ENCODE data around the gene SQOR. TPM values are rescaled to one million over a fixed set of nuclear protein-coding genes. Genes with fewer than 3 reads are reported as not detected.

SQOR gene
- total RNA-seq, 6 experiments from 2014 or later = 34.2 to 77.7 (median 49.1) TPM

- ATAC-seq = no peak
- intact Hi-C loops (cut with DNase I) = loop anchor here (5.0 to 10.0 kb wide), 2 partner anchors 154 to 157 kb away; no protein-coding TSS in a partner anchor
Observed at GRCh38 chr15:45618813-45619212, 16.0 kb upstream of the SQOR start.

GRCh38 chr15:45628136-45628535 lies 6.7 kb upstream of the SQOR start:
- DNase-seq (no peak), ATAC-seq (no peak)
- Histone ChIP-seq H3K27ac (no peak overlapping the region), H3K4me1 (no peaks in the 10 kb centered on the region), H3K9me3 (no peaks in the 10 kb centered on the region), H3K36me3 (no peaks in the 10 kb centered on the region), H3K4me3 (no peak overlapping the region), H3K27me3 (no peaks in the 10 kb centered on the region)
- intact Hi-C loops (cut with DNase I) = no loop called here
- TF ChIP-seq CTCF (IDR thresholded peaks at IDR 0.05) (no peak), POLR2A (IDR thresholded peaks at IDR 0.05) (no peak)
- 90% methylated on average over 5 of the region's 7 CpGs for WGBS (ENCODE audit: insufficient coverage, low coverage, low lambda C conversion rate, missing lambda C conversion rate)

More at GRCh38 chr15:45618813-45619212, 16.0 kb upstream of the SQOR start:
- no peak for DNase-seq
- TF ChIP-seq POLR2A (IDR thresholded peaks at IDR 0.05) (no peak), CTCF (IDR thresholded peaks at IDR 0.05) (no peak)
- Histone ChIP-seq H3K4me1 (no peaks in the 10 kb centered on the region), H3K27ac (no peak overlapping the region), H3K4me3 (no peak overlapping the region), H3K36me3 (no peaks in the 10 kb centered on the region), H3K27me3 (no peaks in the 10 kb centered on the region), H3K9me3 (no peaks in the 10 kb centered on the region)
- 73% methylated on average over 4 of the region's 5 CpGs for WGBS (ENCODE audit: insufficient coverage, low coverage, low lambda C conversion rate, missing lambda C conversion rate)

GRCh38 chr15:45630917-45631691 lies 3.7 kb upstream of the SQOR start:
- Histone ChIP-seq H3K36me3 (no peaks in the 10 kb centered on the region), H3K9me3 (no peaks in the 10 kb centered on the region), H3K27ac (no peak overlapping the region), H3K27me3 (no peaks in the 10 kb centered on the region), H3K4me3 (no peak overlapping the region), H3K4me1 (peaks cover 0 to 10% (median 0%) of the 10 kb centered on the region in 4 donors)
- TF ChIP-seq CTCF (IDR thresholded peaks at IDR 0.05) (no peak), POLR2A (IDR thresholded peaks at IDR 0.05) (no peak)
- no peak for DNase-seq
- 67% methylated on average over 6 of the region's 7 CpGs for WGBS (ENCODE audit: insufficient coverage, low coverage, low lambda C conversion rate, missing lambda C conversion rate)
- no peak for ATAC-seq
- intact Hi-C loops (cut with DNase I) = no loop called here

GRCh38 chr15:45631776-45632175 lies 3.1 kb upstream of the SQOR start:
- H3K27me3 ChIP-seq = no peaks in the 10 kb centered on the region
- H3K4me3 ChIP-seq = no peak overlapping the region
- intact Hi-C loops (cut with DNase I) = no loop called here
- TF ChIP-seq CTCF (IDR thresholded peaks at IDR 0.05) = no peak
- TF ChIP-seq POLR2A (IDR thresholded peaks at IDR 0.05) = no peak
- DNase-seq = no peak
- H3K4me1 ChIP-seq = peaks cover 0 to 17% (median 2%) of the 10 kb centered on the region in 4 donors
- ATAC-seq = no peak
- no peak overlapping the region for H3K27ac ChIP-seq
- H3K9me3 ChIP-seq = no peaks in the 10 kb centered on the region
- 57% methylated on average over 2 of the region's 2 CpGs for WGBS (ENCODE audit: insufficient coverage, low coverage, low lambda C conversion rate, missing lambda C conversion rate)
- no peaks in the 10 kb centered on the region for H3K36me3 ChIP-seq

Data from right lobe of liver (tissue), 6 donors.